Common myeloid progenitor, CD34-positive (primary cell): Measurements from ENCODE around the gene PCBD2.

Experiments used
- CTCF ChIA-PET: fragments of 350-600 bp; sonication (Branson Sonifier 250); formaldehyde crosslinking; loops from one replicate; lab custom pipeline; 2021; ENCODE audit warnings: antibody characterized with exemption; lab: Charles Lee
- POLR2A ChIA-PET: fragments of 350-600 bp; sonication (Branson Sonifier 250); formaldehyde crosslinking; loops from one replicate; lab custom pipeline; 2021; ENCODE audit warnings: antibody characterized with exemption; lab: Charles Lee
- DNase-seq, 3 donors: peaks; one replicate each; pipeline versions ENCODE4 v3.0.0 to v3.0.0-alpha.2; 2013
- H3K27ac ChIP-seq, 2 experiments: 1 replicate in 1 of 2; 2 replicates in 1 of 2; pipeline ENCODE4 v1.7.0; 2013; ENCODE audit warnings: inconsistent platforms in 2 of 2, low read length in 2 of 2, mild to moderate bottlenecking in 2 of 2, low read depth in 1 of 2, moderate library complexity in 1 of 2; ENCODE audit not compliant: severe bottlenecking in 2 of 2, insufficient read depth in 1 of 2, poor library complexity in 1 of 2
- H3K27me3 ChIP-seq, 5 experiments: replicated peaks in 2 of 5; 1 replicate in 3 of 5; 2 replicates in 2 of 5; pipeline versions ENCODE4 v1.6.1 to v1.7.0; 2013; ENCODE audit warnings: low read length in 4 of 5, mild to moderate bottlenecking in 2 of 5, moderate library complexity in 2 of 5, inconsistent platforms in 1 of 5; ENCODE audit not compliant: insufficient read depth in 5 of 5, control insufficient read depth in 4 of 5
- H3K36me3 ChIP-seq, 4 experiments: 1 replicate in 2 of 4; 2 replicates in 2 of 4; pipeline versions ENCODE4 v1.6.1 to v1.7.0; 2013; ENCODE audit warnings: low read length in 3 of 4, control low read depth in 1 of 4, mild to moderate bottlenecking in 1 of 4; ENCODE audit not compliant: control insufficient read depth in 4 of 4, insufficient read depth in 4 of 4
- H3K4me1 ChIP-seq, 4 experiments: 1 replicate in 3 of 4; 2 replicates in 1 of 4; pipeline versions ENCODE4 v1.6.1 to v1.7.1; 2013; ENCODE audit warnings: low read length in 3 of 4, mild to moderate bottlenecking in 3 of 4, control low read depth in 1 of 4, inconsistent platforms in 1 of 4, moderate library complexity in 1 of 4; ENCODE audit not compliant: control insufficient read depth in 4 of 4, insufficient read depth in 4 of 4; ENCODE audit errors: control extremely low read depth in 1 of 4
- H3K4me3 ChIP-seq, 7 experiments: 1 replicate in 4 of 7; 2 replicates in 3 of 7; pipeline versions ENCODE4 v1.5.1 to v1.7.0; 2013; ENCODE audit warnings: mild to moderate bottlenecking in 7 of 7, low read length in 6 of 7, moderate library complexity in 6 of 7, inconsistent platforms in 2 of 7, low read depth in 2 of 7, control low read depth in 1 of 7; ENCODE audit not compliant: insufficient read depth in 4 of 7, control insufficient read depth in 1 of 7; ENCODE audit errors: extremely low read depth in 1 of 7
- H3K9me3 ChIP-seq, 5 experiments: 1 replicate in 4 of 5; 2 replicates in 1 of 5; pipeline versions ENCODE4 v1.6.1 to v1.7.1; 2013; ENCODE audit warnings: low read length in 4 of 5, mild to moderate bottlenecking in 2 of 5, inconsistent platforms in 1 of 5, low read depth in 1 of 5, moderate library complexity in 1 of 5; ENCODE audit not compliant: control insufficient read depth in 4 of 5, insufficient read depth in 2 of 5; ENCODE audit errors: control extremely low read depth in 1 of 5
- WGBS: methylation state at CpG from one replicate; pipeline ENCODE4 v1.1.5; 2013; ENCODE audit not compliant: insufficient coverage; 5-methylcytosine and 5-hydroxymethylcytosine counted together

Gene PCBD2

DNA sequence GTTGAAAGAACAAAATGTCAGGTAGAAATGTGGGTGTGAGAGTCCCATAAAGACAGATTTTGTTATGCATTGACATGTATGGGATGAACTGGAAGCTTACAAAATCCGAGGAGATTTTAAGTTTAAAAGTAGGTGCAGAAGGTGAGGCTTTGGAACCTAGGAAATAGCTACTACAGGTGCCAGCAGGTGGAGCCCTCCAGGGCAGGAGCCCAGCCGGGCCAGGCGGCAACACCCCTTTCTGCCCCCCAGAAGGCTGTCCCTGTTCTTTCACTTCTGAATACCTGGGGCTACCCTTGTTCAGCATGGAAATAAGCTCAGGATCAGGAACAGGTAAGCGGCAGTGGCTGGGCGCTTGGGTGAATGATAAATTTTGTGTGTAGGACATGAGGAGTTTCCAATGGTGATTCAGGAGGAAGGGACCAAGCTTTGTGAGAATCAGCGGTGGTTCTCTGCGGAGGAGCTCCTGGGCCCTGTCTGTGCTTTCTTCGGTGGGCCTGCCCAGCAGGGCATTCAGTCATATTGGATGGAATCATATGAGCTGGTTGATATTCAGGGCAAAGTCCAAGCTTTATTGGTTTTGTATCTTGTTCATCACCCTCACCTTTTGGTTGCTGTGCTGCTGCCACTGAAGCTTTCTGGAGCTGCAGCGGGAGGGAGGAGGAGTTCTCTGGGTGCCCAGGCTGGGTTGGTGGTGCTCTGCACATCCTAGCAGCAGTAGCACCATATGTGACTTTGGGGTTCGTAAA is 12.3 kb downstream of the PCBD2 start:
- DNase-seq, result no peak
- Histone ChIP-seq H3K27ac (no peak overlapping the region), H3K36me3 (peaks cover 8 to 65% (median 42%) of the 10 kb centered on the region in 4 experiments), H3K27me3 (no peaks in the 10 kb centered on the region), H3K4me3 (no peak overlapping the region), H3K9me3 (no peaks in the 10 kb centered on the region), H3K4me1 (no peaks in the 10 kb centered on the region)
- 97% methylated on average over 9 of the region's 10 CpGs for WGBS
- ChIA-PET CTCF (interaction anchor here (0.6 to 2.4 kb wide), 7 partner anchors 10 to 419 kb away, joined by 3 to 9 read pairs (median 3); partner anchors contain the start of gene PCBD2), POLR2A (no interaction called here)

DNA sequence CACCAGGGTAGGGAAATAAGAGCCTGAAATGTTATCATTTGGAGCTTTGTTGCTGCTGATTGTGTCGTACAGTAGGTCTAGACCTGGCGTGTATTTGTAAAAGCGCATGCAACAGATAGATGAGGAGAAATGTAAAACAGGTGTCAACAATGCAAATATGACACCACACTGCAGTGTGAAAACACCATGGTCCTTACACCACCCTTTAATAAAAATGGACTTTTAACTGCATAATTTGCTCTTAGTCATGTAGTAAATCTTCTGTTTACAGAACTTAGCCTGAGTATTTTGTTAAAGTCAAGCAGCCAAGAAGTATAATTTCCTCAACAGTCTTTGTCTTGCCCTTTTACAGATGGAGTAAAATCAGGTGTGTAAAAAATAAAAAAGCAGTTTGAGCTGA is 13.9 kb downstream of the PCBD2 start:
- H3K36me3 ChIP-seq, result peaks cover 5 to 52% (median 37%) of the 10 kb centered on the region in 4 experiments
- no peak for DNase-seq
- no peak overlapping the region for H3K4me3 ChIP-seq
- H3K27ac ChIP-seq, result no peak overlapping the region
- ChIA-PET POLR2A (interaction anchor here (0.6 kb wide), 1 partner anchor 106 kb away, joined by 3 read pairs; no protein-coding TSS in a partner anchor), CTCF (interaction anchor here (2.2 kb wide), 1 partner anchor 272 kb away, joined by 9 read pairs; no protein-coding TSS in a partner anchor)
- no peaks in the 10 kb centered on the region for H3K27me3 ChIP-seq
- WGBS, result 100% methylated on average over 1 of the region's 3 CpGs
- H3K9me3 ChIP-seq, result no peaks in the 10 kb centered on the region
- no peaks in the 10 kb centered on the region for H3K4me1 ChIP-seq

DNA sequence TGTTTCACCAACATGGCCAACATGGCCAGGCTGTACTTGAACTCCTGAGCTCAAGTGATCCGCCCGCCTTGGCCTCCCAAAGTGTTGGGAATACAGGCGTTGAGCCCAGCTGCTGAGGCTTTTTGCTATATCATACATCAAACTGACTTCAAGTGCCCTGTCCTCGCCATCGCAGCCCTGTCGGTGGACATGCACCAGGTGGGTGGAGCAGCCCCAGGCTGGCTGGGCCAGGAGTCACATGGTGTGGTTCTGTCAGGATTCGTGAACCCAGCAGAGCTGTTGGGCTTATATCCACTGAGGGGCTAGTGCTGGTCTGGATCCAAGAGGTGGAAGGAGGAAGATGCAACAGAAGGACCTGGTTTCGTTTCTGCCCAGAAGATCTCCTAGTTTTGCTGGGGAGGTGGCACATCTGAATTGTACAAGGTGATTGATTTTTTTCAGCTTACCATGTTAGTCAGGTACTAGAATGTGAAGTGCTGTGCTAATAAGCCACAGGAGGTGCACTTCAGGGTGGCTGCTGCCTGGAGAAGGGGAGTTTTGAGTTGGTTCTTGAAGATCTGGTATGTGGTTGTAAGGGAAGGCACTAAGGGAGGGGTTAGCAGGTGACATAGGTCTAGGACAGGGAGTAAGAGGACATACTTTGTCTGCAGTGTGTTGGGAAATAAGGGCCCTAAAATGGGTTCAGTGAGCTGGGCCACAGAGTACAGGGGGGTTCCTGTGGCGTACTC is 16.1 kb downstream of the PCBD2 start:
- DNase-seq, result no peak
- ChIA-PET POLR2A (no interaction called here), CTCF (interaction anchor here (1.1 to 1.3 kb wide), 2 partner anchors 8 to 14 kb away, joined by 3 to 5 read pairs; no protein-coding TSS in a partner anchor)
- no peaks in the 10 kb centered on the region for H3K27me3 ChIP-seq
- no peak overlapping the region for H3K4me3 ChIP-seq
- no peak overlapping the region for H3K27ac ChIP-seq
- WGBS, result 94% methylated on average over 6 of the region's 9 CpGs
- no peaks in the 10 kb centered on the region for H3K4me1 ChIP-seq
- H3K9me3 ChIP-seq, result no peaks in the 10 kb centered on the region
- peaks cover 5 to 40% (median 28%) of the 10 kb centered on the region in 4 experiments for H3K36me3 ChIP-seq

DNA sequence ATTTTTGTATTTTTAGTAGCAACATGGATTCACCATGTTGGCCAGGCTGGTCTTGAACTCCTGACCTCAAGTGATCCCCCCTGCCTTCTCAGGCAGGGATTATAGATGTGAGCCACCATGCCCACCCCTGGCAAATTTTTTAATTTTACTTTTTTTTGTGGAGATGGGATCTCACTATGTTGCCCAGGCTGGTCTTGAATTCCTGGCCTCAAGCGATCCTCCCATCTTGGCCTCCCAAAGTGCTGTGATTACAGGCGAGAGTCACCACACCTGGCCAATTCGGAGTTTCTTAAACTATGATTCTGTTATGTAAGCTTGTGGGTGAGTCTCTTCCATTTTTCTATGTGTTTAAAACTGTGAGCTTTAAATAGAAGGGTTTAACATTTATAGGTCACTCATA is 27.6 kb downstream of the PCBD2 start:
- Histone ChIP-seq H3K27ac (no peak overlapping the region), H3K4me3 (no peak overlapping the region), H3K9me3 (no peaks in the 10 kb centered on the region), H3K36me3 (peaks cover 5 to 37% (median 28%) of the 10 kb centered on the region in 4 experiments), H3K4me1 (no peaks in the 10 kb centered on the region), H3K27me3 (no peaks in the 10 kb centered on the region)
- POLR2A ChIA-PET, result no interaction called here
- CTCF ChIA-PET, result interaction anchor here (1.5 to 1.8 kb wide), 2 partner anchors 12 to 21 kb away, joined by 4 read pairs; no protein-coding TSS in a partner anchor
- no peak for DNase-seq
- no CpG with 5 or more reads among the region's 3 CpGs for WGBS

DNA sequence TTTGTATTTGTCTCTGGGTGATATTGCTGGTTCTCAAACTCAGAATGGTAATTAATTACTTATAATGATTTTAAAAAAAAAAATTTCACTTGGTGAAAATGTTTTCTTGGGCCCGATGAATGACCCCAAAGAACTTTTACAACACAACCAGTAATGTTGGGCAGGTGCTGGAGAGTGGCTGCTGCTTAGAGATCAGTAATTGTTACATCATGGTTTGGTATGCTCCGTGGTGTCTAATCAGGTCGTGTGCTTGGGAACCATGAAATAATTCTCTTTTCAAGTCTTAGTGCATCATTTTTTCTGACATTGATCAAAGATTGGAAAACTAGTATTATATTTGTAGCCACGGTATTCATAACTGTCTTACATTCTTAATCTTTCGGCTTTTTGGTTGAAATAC is 29.3 kb downstream of the PCBD2 start:
- peaks cover 7 to 42% (median 31%) of the 10 kb centered on the region in 4 experiments for H3K36me3 ChIP-seq
- no peak for DNase-seq
- no peaks in the 10 kb centered on the region for H3K27me3 ChIP-seq
- no CpG with 5 or more reads among the region's 5 CpGs for WGBS
- no peak overlapping the region for H3K27ac ChIP-seq
- no peak overlapping the region for H3K4me3 ChIP-seq
- CTCF ChIA-PET, result no interaction called here
- POLR2A ChIA-PET, result no interaction called here
- no peaks in the 10 kb centered on the region for H3K9me3 ChIP-seq
- no peaks in the 10 kb centered on the region for H3K4me1 ChIP-seq

DNA sequence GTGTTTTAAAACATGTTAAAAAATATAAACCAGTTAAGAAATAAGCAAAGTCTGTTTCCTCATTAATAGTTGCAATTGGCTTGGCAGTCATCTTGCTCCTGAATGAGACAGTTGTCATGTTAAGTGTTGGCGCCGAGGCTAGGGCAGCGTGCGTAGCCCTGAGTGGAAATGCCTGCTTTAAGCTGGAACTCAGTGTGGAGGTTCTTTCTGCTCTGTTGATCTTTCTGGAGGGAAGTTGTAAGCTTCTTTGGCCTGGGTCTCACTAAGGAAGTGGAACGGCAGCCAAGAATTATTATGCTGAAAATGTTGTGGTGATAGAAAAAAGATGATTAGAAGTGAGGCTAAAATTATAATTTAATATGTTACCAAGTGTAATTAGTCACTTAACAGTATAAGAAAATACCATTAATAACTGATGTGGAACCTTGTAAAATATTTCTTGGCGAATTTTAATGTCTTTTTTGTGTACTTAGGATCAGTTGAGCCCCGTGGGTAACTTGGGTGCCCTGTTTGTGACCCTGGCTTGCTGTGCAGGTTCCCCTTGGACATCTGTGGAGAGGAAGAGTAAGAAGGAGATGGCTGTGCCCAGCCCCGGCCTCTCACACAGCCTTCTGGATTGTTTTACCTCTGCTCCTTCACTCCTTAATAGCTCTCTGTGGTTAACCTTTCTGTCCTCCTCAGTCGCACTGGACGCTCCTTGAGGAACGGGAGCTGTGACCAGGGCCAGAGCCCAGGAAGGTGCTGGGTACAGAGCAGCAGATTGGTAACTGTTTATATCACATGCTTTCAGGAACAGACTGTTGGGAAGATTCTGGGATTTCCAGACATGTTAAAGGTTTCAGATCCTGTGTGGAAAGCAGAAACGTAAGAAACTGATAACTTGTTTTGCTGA is 31.0 kb downstream of the PCBD2 start:
- WGBS, result 89% methylated on average over 8 of the region's 12 CpGs
- Histone ChIP-seq H3K9me3 (no peaks in the 10 kb centered on the region), H3K27me3 (no peaks in the 10 kb centered on the region), H3K36me3 (peaks cover 3 to 38% (median 22%) of the 10 kb centered on the region in 4 experiments), H3K27ac (no peak overlapping the region), H3K4me1 (no peaks in the 10 kb centered on the region), H3K4me3 (no peak overlapping the region)
- CTCF ChIA-PET, result interaction anchor here (0.9 kb wide), 1 partner anchor 19 kb away, joined by 3 read pairs; no protein-coding TSS in a partner anchor
- DNase-seq, result no peak
- POLR2A ChIA-PET, result no interaction called here
